GM19438 (cell line): ENCODE measurements around the gene ATAD3B.
"Not testable (repeated sequence)": the region's sequence is repeated elsewhere in the genome, so short reads cannot be mapped to it uniquely, and the experiment has no call there.

ENCODE experiments used
- ATAC-seq: cut with Tn5 transposase; IDR thresholded peaks from one replicate; pipeline ENCODE4 v1.9.1; 2021; ENCODE audit warnings: low read depth; ENCODE audit not compliant: unreplicated experiment

Gene ATAD3B

GRCh38 chr1:1472053-1472876 lies 700 bp downstream of the ATAD3B start:
- ATAC-seq, result peak; percentile 16

GRCh38 chr1:1476011-1476410 lies 4.4 kb downstream of the ATAD3B start:
- not testable (repeated sequence) for ATAC-seq

GRCh38 chr1:1477206-1477605 lies 5.6 kb downstream of the ATAD3B start:
- no peak for ATAC-seq

- ATAC-seq, result no peak
These were observed 8.3 kb downstream of the ATAD3B start for GRCh38 chr1:1479547-1480487.

GRCh38 chr1:1480488-1480867 lies 8.9 kb downstream of the ATAD3B start:
- not testable (repeated sequence) for ATAC-seq

- not testable (repeated sequence) for ATAC-seq
These were observed 10.2 kb downstream of the ATAD3B start for GRCh38 chr1:1481811-1482210.

GRCh38 chr1:1482856-1483255 lies 11.3 kb downstream of the ATAD3B start:
- no peak for ATAC-seq

GRCh38 chr1:1483714-1484113 lies 12.1 kb downstream of the ATAD3B start:
- ATAC-seq, result no peak

- ATAC-seq, result not testable (repeated sequence)
These were observed 13.6 kb downstream of the ATAD3B start for GRCh38 chr1:1484976-1485750.

GRCh38 chr1:1485755-1486317 lies 14.3 kb downstream of the ATAD3B start:
- ATAC-seq, result not testable (repeated sequence)

GRCh38 chr1:1487701-1488100 lies 16.1 kb downstream of the ATAD3B start:
- ATAC-seq, result no peak

GRCh38 chr1:1489231-1489630 lies 17.7 kb downstream of the ATAD3B start:
- ATAC-seq, result no peak

GRCh38 chr1:1489861-1490260 lies 18.3 kb downstream of the ATAD3B start:
- ATAC-seq, result no peak

GRCh38 chr1:1490633-1491230 lies 19.2 kb downstream of the ATAD3B start:
- ATAC-seq, result no peak

- ATAC-seq, result no peak
These were observed 20.0 kb downstream of the ATAD3B start for GRCh38 chr1:1491601-1492000.

GRCh38 chr1:1494311-1494710 lies 22.7 kb downstream of the ATAD3B start:
- not testable (repeated sequence) for ATAC-seq

- not testable (repeated sequence) for ATAC-seq
These were observed 24.0 kb downstream of the ATAD3B start for GRCh38 chr1:1495461-1495975.

- ATAC-seq, result not testable (repeated sequence)
These were observed 33.3 kb downstream of the ATAD3B start for GRCh38 chr1:1504777-1505365.

GRCh38 chr1:1505366-1505798 lies 33.8 kb downstream of the ATAD3B start:
- ATAC-seq, result not testable (repeated sequence)
